Measurements from ENCODE around the gene FSIP1.

FSIP1 gene

GRCh38 chr15:39730552-39730951 is 52.1 kb downstream of the FSIP1 start:
- in situ Hi-C loops (cut with MboI; ENCODE audit: low sequenced_read_pairs), result loop anchor here (25.0 kb wide), 1 partner anchor 918 kb away; no protein-coding TSS in a partner anchor

- in situ Hi-C loops (cut with MboI; ENCODE audit: low sequenced_read_pairs), result loop anchor here (25.0 kb wide), 1 partner anchor 917 kb away; no protein-coding TSS in a partner anchor
Measured at GRCh38 chr15:39729500-39729899, 53.1 kb downstream of the FSIP1 start.

GRCh38 chr15:39728845-39729244 is 53.8 kb downstream of the FSIP1 start:
- in situ Hi-C loops (cut with MboI; ENCODE audit: low sequenced_read_pairs), result loop anchor here (25.0 kb wide), 1 partner anchor 917 kb away; no protein-coding TSS in a partner anchor

GRCh38 chr15:39721893-39722292 is 60.7 kb downstream of the FSIP1 start:
- in situ Hi-C loops (cut with MboI; ENCODE audit: low sequenced_read_pairs), result no loop called here

GRCh38 chr15:39720621-39721611 is 61.7 kb downstream of the FSIP1 start:
- in situ Hi-C loops (cut with MboI; ENCODE audit: low sequenced_read_pairs), result no loop called here

GRCh38 chr15:39720081-39720480 is 62.6 kb downstream of the FSIP1 start:
- in situ Hi-C loops (cut with MboI; ENCODE audit: low sequenced_read_pairs), result no loop called here

GRCh38 chr15:39719109-39719508 is 63.5 kb downstream of the FSIP1 start:
- in situ Hi-C loops (cut with MboI; ENCODE audit: low sequenced_read_pairs), result no loop called here

- in situ Hi-C loops (cut with MboI; ENCODE audit: low sequenced_read_pairs), result no loop called here
Measured at GRCh38 chr15:39717134-39717533, 65.5 kb downstream of the FSIP1 start.

GRCh38 chr15:39714251-39714650 is 68.4 kb downstream of the FSIP1 start:
- in situ Hi-C loops (cut with MboI; ENCODE audit: low sequenced_read_pairs), result no loop called here

GRCh38 chr15:39713846-39714245 is 68.8 kb downstream of the FSIP1 start:
- in situ Hi-C loops (cut with MboI; ENCODE audit: low sequenced_read_pairs), result no loop called here

GRCh38 chr15:39710681-39711080 is 72.0 kb downstream of the FSIP1 start:
- in situ Hi-C loops (cut with MboI; ENCODE audit: low sequenced_read_pairs), result no loop called here

- in situ Hi-C loops (cut with MboI; ENCODE audit: low sequenced_read_pairs), result no loop called here
Measured at GRCh38 chr15:39709941-39710340, 72.7 kb downstream of the FSIP1 start.

- in situ Hi-C loops (cut with MboI; ENCODE audit: low sequenced_read_pairs), result no loop called here
Measured at GRCh38 chr15:39706206-39706605, 76.4 kb downstream of the FSIP1 start.

- in situ Hi-C loops (cut with MboI; ENCODE audit: low sequenced_read_pairs), result no loop called here
Measured at GRCh38 chr15:39704689-39705088, 78.0 kb downstream of the FSIP1 start.

GRCh38 chr15:39704235-39704634 is 78.4 kb downstream of the FSIP1 start:
- in situ Hi-C loops (cut with MboI; ENCODE audit: low sequenced_read_pairs), result no loop called here

- in situ Hi-C loops (cut with MboI; ENCODE audit: low sequenced_read_pairs), result no loop called here
Measured at GRCh38 chr15:39701988-39702387, 80.7 kb downstream of the FSIP1 start.

- in situ Hi-C loops (cut with MboI; ENCODE audit: low sequenced_read_pairs), result no loop called here
Measured at GRCh38 chr15:39700375-39700700, 82.3 kb downstream of the FSIP1 start.

GRCh38 chr15:39699516-39700374 is 82.9 kb downstream of the FSIP1 start:
- in situ Hi-C loops (cut with MboI; ENCODE audit: low sequenced_read_pairs), result no loop called here

- in situ Hi-C loops (cut with MboI; ENCODE audit: low sequenced_read_pairs), result no loop called here
Measured at GRCh38 chr15:39698444-39699390, 83.9 kb downstream of the FSIP1 start.

- in situ Hi-C loops (cut with MboI; ENCODE audit: low sequenced_read_pairs), result no loop called here
Measured at GRCh38 chr15:39697509-39697908, 85.1 kb downstream of the FSIP1 start.
